Measurements from ENCODE around the gene CYB5R2.

DNA sequence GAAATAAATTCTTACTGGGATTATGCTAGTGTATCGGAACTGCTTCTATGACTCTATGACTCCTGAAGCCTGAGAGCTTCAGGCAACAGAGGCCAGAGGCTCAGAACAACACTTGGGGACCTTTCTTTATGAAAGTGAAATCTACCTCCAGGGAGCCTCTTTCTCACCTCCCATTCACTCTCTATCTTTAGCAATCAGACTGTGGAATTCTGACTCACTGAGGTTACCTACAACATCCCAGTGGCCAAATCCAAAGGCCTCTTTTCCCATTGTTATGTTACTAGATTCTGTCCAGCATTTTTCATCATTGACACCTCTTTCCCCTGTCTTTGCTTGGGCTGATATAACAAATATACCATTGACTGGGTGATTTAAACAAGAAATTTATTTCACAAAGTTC, 14.1 kb upstream of the CYB5R2 start:
- TF ChIP-seq, protein P1, sequence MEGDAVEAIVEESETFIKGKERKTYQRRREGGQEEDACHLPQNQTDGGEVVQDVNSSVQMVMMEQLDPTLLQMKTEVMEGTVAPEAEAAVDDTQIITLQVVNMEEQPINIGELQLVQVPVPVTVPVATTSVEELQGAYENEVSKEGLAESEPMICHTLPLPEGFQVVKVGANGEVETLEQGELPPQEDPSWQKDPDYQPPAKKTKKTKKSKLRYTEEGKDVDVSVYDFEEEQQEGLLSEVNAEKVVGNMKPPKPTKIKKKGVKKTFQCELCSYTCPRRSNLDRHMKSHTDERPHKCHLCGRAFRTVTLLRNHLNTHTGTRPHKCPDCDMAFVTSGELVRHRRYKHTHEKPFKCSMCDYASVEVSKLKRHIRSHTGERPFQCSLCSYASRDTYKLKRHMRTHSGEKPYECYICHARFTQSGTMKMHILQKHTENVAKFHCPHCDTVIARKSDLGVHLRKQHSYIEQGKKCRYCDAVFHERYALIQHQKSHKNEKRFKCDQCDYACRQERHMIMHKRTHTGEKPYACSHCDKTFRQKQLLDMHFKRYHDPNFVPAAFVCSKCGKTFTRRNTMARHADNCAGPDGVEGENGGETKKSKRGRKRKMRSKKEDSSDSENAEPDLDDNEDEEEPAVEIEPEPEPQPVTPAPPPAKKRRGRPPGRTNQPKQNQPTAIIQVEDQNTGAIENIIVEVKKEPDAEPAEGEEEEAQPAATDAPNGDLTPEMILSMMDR (conservative IDR thresholded peaks at IDR 0.05; ENCODE audit: low read depth in 2 of 2) = no peak
- TF ChIP-seq JUNB (IDR thresholded peaks at IDR 0.05; ENCODE audit: unreplicated experiment) = no peak
- no peak for TF ChIP-seq CREB1 (CRISPR knock-in tag; IDR thresholded peaks at IDR 0.05; ENCODE audit: low read depth)
- no peak for TF ChIP-seq EZH2 (IDR thresholded peaks at IDR 0.05; ENCODE audit: low read depth, unreplicated experiment)
- no peak for TF ChIP-seq POLR2AphosphoS5 (IDR thresholded peaks at IDR 0.05; ENCODE audit: low read depth)
